Natural killer cell (primary cell): ENCODE results near the gene LCN9. TPM values are rescaled to one million over a fixed set of nuclear protein-coding genes. Genes with fewer than 3 reads are reported as not detected.
"Not testable (repeated sequence)": the region's sequence is repeated elsewhere in the genome, so short reads cannot be mapped to it uniquely, and the experiment has no call there.

Source experiments
- ATAC-seq, 3 donors: fragments of 150-1000 bp in 2 of 3; fragments of 200-7000 bp in 1 of 3; cut with Tn5 transposase; 1 replicate in 1 of 3; 2 replicates in 2 of 3; pipeline ENCODE4 v1.10.0; 2021; ENCODE audit warnings: mild to moderate bottlenecking in 2 of 3, moderate library complexity in 2 of 3
- DNase-seq, 2 donors: peaks; one replicate each; pipeline versions ENCODE4 v3.0.0 to v3.0.0-alpha.2; 2013 to 2021; ENCODE audit warnings: mixed read lengths in 1 of 2
- H3K27ac ChIP-seq: one replicate; pipeline ENCODE4 v1.5.1; 2013; ENCODE audit warnings: mild to moderate bottlenecking, low read length
- H3K27me3 ChIP-seq: one replicate; pipeline ENCODE4 v1.6.1; 2013; ENCODE audit warnings: low read length; ENCODE audit not compliant: control insufficient read depth, insufficient read depth
- H3K36me3 ChIP-seq: one replicate; pipeline ENCODE4 v1.6.1; 2013; ENCODE audit warnings: low read length; ENCODE audit not compliant: control insufficient read depth, insufficient read depth
- H3K4me1 ChIP-seq: one replicate; pipeline ENCODE4 v1.6.1; 2013; ENCODE audit warnings: low read length; ENCODE audit not compliant: control insufficient read depth, insufficient read depth
- H3K4me3 ChIP-seq: one replicate; pipeline ENCODE4 v1.5.1; 2013; ENCODE audit warnings: low read length
- H3K9me3 ChIP-seq: one replicate; pipeline ENCODE4 v1.6.1; 2013; ENCODE audit warnings: low read length; ENCODE audit not compliant: control insufficient read depth, insufficient read depth
- H3K27ac Mint-ChIP-seq, 2 donors: one replicate each; pipeline ENCODE4 v1.8.0; 2022; ENCODE audit warnings: mild to moderate bottlenecking in 2 of 2, mixed read lengths in 2 of 2, moderate library complexity in 1 of 2
- H3K27me3 Mint-ChIP-seq, 2 donors: one replicate each; pipeline ENCODE4 v1.8.0; 2022; ENCODE audit warnings: low read depth in 2 of 2, mixed read lengths in 2 of 2
- H3K36me3 Mint-ChIP-seq: one replicate; pipeline ENCODE4 v1.8.0; 2022; ENCODE audit warnings: mixed read lengths
- H3K4me1 Mint-ChIP-seq, 2 donors: one replicate each; pipeline ENCODE4 v1.8.0; 2022; ENCODE audit warnings: mixed read lengths in 2 of 2
- H3K4me3 Mint-ChIP-seq: one replicate; pipeline ENCODE4 v1.8.0; 2022; ENCODE audit warnings: mild to moderate bottlenecking, moderate library complexity, mixed read lengths
- H3K9me3 Mint-ChIP-seq, 2 donors: one replicate each; pipeline ENCODE4 v1.8.0; 2022; ENCODE audit warnings: mixed read lengths in 2 of 2
- WGBS: methylation state at CpG from one replicate; pipeline ENCODE4 v1.1.7; 2013; ENCODE audit warnings: missing lambda C conversion rate; ENCODE audit not compliant: insufficient coverage; 5-methylcytosine and 5-hydroxymethylcytosine counted together
- intact Hi-C: fragments of 100-400 bp; cut with micrococcal nuclease; formaldehyde crosslinking; loops from one replicate; pipeline ENCODE4 v1.14.2; 2022
- total RNA-seq, 4 donors: library from RNA; stranded (reverse); fragments of 120-200 nt in 1 of 4; gene quantifications; one replicate each; pipeline versions ENCODE4 v1.2.3 to v1.2.4, GENCODE V29; 2013 to 2022
- TF ChIP-seq, protein P1 (sequence below): fragments of 200-600 bp; IDR thresholded peaks from one replicate; pipeline ENCODE4 v1.8.0; 2022; ENCODE audit warnings: antibody characterized with exemption

LCN9 gene
- total RNA-seq, 3 donors from 2014 or later (not counting 1 experiment from before 2014, with no cell fraction given), result not detected

DNA sequence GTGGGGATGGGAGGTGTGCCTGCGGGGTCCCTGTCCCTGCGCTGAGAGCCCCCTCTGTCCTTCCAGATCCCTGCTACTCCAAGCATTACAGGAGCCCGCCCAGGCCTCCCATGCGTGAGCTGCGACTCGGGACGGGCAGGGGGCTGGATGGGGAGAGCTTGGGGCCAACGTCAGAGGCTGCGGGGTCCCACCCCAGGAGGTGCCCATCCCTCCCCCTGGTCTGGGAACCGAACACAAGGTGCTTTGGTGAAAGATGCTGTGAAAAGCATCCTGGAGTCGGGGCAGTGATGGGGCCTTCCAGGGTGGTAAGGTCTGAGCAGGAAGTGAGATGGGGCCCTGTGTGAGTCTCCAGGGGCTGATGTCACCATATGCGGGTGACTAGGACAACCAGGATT, 2.7 kb downstream of the LCN9 start:
- no peaks in the 10 kb centered on the region for H3K27me3 ChIP-seq
- H3K4me3 ChIP-seq, result no peak overlapping the region
- Mint-ChIP-seq H3K27me3 (no peaks in the 10 kb centered on the region), H3K27ac (no peak overlapping the region), H3K4me1 (no peaks in the 10 kb centered on the region), H3K9me3 (no peaks in the 10 kb centered on the region), H3K4me3 (no peak overlapping the region), H3K36me3 (no peaks in the 10 kb centered on the region)
- TF ChIP-seq, protein P1, sequence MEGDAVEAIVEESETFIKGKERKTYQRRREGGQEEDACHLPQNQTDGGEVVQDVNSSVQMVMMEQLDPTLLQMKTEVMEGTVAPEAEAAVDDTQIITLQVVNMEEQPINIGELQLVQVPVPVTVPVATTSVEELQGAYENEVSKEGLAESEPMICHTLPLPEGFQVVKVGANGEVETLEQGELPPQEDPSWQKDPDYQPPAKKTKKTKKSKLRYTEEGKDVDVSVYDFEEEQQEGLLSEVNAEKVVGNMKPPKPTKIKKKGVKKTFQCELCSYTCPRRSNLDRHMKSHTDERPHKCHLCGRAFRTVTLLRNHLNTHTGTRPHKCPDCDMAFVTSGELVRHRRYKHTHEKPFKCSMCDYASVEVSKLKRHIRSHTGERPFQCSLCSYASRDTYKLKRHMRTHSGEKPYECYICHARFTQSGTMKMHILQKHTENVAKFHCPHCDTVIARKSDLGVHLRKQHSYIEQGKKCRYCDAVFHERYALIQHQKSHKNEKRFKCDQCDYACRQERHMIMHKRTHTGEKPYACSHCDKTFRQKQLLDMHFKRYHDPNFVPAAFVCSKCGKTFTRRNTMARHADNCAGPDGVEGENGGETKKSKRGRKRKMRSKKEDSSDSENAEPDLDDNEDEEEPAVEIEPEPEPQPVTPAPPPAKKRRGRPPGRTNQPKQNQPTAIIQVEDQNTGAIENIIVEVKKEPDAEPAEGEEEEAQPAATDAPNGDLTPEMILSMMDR, result no peak
- H3K27ac ChIP-seq, result no peak overlapping the region
- ATAC-seq (no peak), DNase-seq (no peak)
- H3K9me3 ChIP-seq, result no peaks in the 10 kb centered on the region
- intact Hi-C loops, result no loop called here
- H3K36me3 ChIP-seq, result no peaks in the 10 kb centered on the region
- H3K4me1 ChIP-seq, result no peaks in the 10 kb centered on the region
- WGBS, result 78% methylated on average over 12 of the region's 12 CpGs

DNA sequence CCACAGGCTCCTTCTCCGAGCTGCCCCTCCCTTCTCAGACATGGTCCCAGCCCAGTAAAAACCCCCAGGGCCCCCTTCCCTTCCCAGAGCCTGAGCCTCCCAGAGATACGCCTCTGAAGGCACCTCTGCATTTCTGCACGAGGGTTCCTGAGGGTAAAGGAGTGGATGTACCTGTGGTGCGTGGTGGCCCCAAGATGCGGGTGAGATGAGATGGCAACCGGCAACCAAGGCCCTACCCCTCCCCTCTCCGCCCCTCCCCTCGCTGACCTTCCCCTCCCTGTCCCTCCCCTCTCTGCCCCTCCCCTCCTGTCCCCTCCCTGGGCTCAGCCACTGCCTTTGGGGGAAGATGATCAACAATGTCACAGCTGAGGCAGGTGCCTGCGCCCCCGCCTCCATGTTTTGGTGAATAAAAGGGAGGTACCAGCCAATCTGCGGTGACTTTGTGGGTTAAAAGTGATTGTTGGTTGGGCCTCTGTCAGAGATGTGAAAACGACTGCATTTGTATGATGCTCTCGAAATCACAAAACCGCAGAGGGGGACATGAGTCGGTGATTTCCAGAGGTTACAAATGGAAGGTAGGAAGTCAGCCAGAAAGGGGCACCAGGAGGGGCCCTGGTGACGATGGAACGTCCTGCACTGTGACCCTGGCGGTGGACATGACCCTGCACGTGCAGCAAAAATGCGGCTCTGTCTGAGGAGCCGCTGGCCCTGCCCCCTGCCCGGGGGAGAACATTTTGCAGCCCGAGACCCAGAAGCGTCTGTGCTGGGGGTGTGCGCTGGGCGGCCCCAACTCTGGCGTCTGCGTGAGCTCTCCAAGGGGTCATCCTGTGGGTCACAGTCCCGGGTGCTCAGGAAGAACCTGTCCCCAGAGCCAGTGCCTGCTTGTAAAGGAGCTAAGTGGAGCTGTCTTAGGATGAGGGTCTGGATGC, 3.7 kb downstream of the LCN9 start:
- Histone ChIP-seq H3K36me3 (no peaks in the 10 kb centered on the region), H3K4me3 (no peak overlapping the region), H3K27me3 (no peaks in the 10 kb centered on the region), H3K27ac (no peak overlapping the region), H3K9me3 (no peaks in the 10 kb centered on the region), H3K4me1 (no peaks in the 10 kb centered on the region)
- TF ChIP-seq, protein P1, result no peak
- whole genome bisulfite sequencing, result 79% methylated on average over 24 of the region's 29 CpGs
- no peak for ATAC-seq
- intact Hi-C loops, result no loop called here
- H3K4me3 Mint-ChIP-seq, result no peak overlapping the region
- no peak for DNase-seq
- H3K27ac Mint-ChIP-seq, result no peak overlapping the region
- H3K4me1 Mint-ChIP-seq, result no peaks in the 10 kb centered on the region
- no peaks in the 10 kb centered on the region for H3K9me3 Mint-ChIP-seq
- no peaks in the 10 kb centered on the region for H3K27me3 Mint-ChIP-seq
- H3K36me3 Mint-ChIP-seq, result no peaks in the 10 kb centered on the region

DNA sequence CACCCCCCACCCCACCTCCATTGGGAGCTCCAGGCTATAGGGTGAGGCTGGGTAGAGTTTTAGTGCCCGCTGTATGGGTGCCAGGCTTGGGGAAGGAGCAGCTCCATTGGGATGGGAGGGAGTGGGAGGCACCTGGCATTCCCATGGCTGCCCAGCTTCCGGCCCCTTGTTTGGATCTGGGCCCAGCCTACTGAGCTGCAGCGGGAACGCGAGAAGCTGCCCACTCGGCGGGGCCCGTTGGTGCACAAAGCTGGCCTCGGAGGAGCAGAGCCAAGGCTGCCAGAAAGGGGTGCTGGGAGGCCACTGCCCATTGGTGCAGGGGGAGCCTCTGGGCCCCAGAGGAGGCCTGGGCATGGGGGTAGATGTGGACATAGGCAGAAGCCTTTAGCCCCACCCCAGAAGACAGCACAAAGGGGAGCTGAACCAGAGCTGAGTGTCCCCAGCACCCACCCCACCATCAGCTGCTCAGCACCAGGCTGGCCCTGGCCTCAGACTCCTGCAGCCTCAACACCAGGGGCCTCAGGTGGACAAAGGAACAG, 4.4 kb downstream of the LCN9 start:
- no peak overlapping the region for H3K4me3 ChIP-seq
- no peaks in the 10 kb centered on the region for H3K4me1 Mint-ChIP-seq

DNA sequence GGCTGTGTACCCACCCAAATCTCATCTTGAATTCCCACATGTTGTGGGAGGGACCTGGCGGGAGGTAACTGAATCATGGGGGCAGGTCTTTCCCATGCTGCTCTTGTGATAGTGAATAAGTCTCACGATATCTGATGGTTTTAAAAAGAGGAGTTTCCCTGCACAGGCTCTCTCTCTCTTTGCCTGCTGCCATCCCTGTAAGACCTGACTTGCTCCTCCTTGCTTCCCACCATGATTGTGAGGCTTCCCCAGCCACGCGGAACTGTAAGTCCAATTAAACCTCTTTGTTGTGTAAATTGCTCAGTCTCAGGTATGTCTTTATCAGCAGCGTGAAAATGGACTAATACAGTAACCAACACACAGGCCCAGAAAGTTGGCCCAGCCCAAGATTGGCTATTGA, 5.9 kb downstream of the LCN9 start:
- H3K27ac ChIP-seq, H3K27ac Mint-ChIP-seq, ATAC-seq, H3K4me1 ChIP-seq, H3K9me3 ChIP-seq, H3K27me3 ChIP-seq, H3K4me1 Mint-ChIP-seq, intact Hi-C loops, H3K4me3 Mint-ChIP-seq, H3K36me3 ChIP-seq, H3K27me3 Mint-ChIP-seq, H3K36me3 Mint-ChIP-seq, H3K9me3 Mint-ChIP-seq, DNase-seq, H3K4me3 ChIP-seq: not testable (repeated sequence)
- 90% methylated on average over 5 of the region's 5 CpGs for WGBS

More for the DNA sequence above, 4.4 kb downstream of the LCN9 start:
- WGBS, result 91% methylated on average over 9 of the region's 9 CpGs
- Mint-ChIP-seq H3K9me3 (no peaks in the 10 kb centered on the region), H3K36me3 (no peaks in the 10 kb centered on the region), H3K27me3 (peaks cover 0 to 3% of the 10 kb centered on the region in 2 donors), H3K27ac (no peak overlapping the region), H3K4me3 (no peak overlapping the region)
- Histone ChIP-seq H3K36me3 (no peaks in the 10 kb centered on the region), H3K9me3 (no peaks in the 10 kb centered on the region), H3K27me3 (no peaks in the 10 kb centered on the region), H3K4me1 (no peaks in the 10 kb centered on the region), H3K27ac (no peak overlapping the region)
- no peak for ATAC-seq
- TF ChIP-seq, protein P1, result no peak
- intact Hi-C loops, result no loop called here
- DNase-seq, result no peak
